Measurements from ENCODE around the gene AKR7A2.
A peak's percentile ranks its signal among the peaks of the same experiment; 100 is the strongest.

AKR7A2 gene

GRCh38 chr1:19321071-19321470 lies 9.1 kb upstream of the AKR7A2 start:
- no peak for TF ChIP-seq CTCF (IDR thresholded peaks at IDR 0.05; ENCODE audit: insufficient read depth, low read length, missing control alignments)
- no peak for DNase-seq (ENCODE audit: low read depth, low spot score)
- CTCF ChIA-PET, result no interaction called here
- POLR2A ChIA-PET, result no interaction called here
- H3K4me3 ChIP-seq (ENCODE audit: low read depth, low read length), result no peak overlapping the region

GRCh38 chr1:19319196-19319595 lies 7.3 kb upstream of the AKR7A2 start:
- no peak for DNase-seq (ENCODE audit: low read depth, low spot score)
- CTCF ChIA-PET, result interaction anchor here (1.4 kb wide), 1 partner anchor 22 kb away, joined by 3 read pairs; no protein-coding TSS in a partner anchor
- no peak overlapping the region for H3K4me3 ChIP-seq (ENCODE audit: low read depth, low read length)
- TF ChIP-seq CTCF (IDR thresholded peaks at IDR 0.05; ENCODE audit: insufficient read depth, low read length, missing control alignments), result no peak
- POLR2A ChIA-PET, result interaction anchor here (0.7 kb wide), 1 partner anchor 16 kb away, joined by 4 read pairs; no protein-coding TSS in a partner anchor

- no peak overlapping the region for H3K4me3 ChIP-seq (ENCODE audit: low read depth, low read length)
- no peak for TF ChIP-seq CTCF (IDR thresholded peaks at IDR 0.05; ENCODE audit: insufficient read depth, low read length, missing control alignments)
- no peak for DNase-seq (ENCODE audit: low read depth, low spot score)
- POLR2A ChIA-PET, result no interaction called here
- CTCF ChIA-PET, result interaction anchor here (0.8 to 1.1 kb wide), 2 partner anchors 14 to 334 kb away, joined by 3 to 5 read pairs; no protein-coding TSS in a partner anchor
Measured at GRCh38 chr1:19317126-19317910, 5.4 kb upstream of the AKR7A2 start.

- ChIA-PET CTCF (interaction anchor here (1.0 to 1.2 kb wide), 2 partner anchors 333 to 338 kb away, joined by 3 to 4 read pairs; no protein-coding TSS in a partner anchor), POLR2A (interaction anchor here (0.8 kb wide), 1 partner anchor 17 kb away, joined by 3 read pairs; no protein-coding TSS in a partner anchor)
- TF ChIP-seq CTCF (IDR thresholded peaks at IDR 0.05; ENCODE audit: insufficient read depth, low read length, missing control alignments), result no peak
- DNase-seq (ENCODE audit: low read depth, low spot score), result no peak
- peak overlapping the region; percentile 8; the same call in 1 of the 2 replicates for H3K4me3 ChIP-seq (ENCODE audit: low read depth, low read length)
Measured at GRCh38 chr1:19315378-19316198, 3.6 kb upstream of the AKR7A2 start.

- CTCF ChIA-PET, result interaction anchor here (1.0 to 1.5 kb wide), 3 partner anchors 15 to 335 kb away, joined by 3 read pairs; no protein-coding TSS in a partner anchor
- no peak for TF ChIP-seq CTCF (IDR thresholded peaks at IDR 0.05; ENCODE audit: insufficient read depth, low read length, missing control alignments)
- DNase-seq (ENCODE audit: low read depth, low spot score), result no peak
Measured at GRCh38 chr1:19313961-19314882, 2.3 kb upstream of the AKR7A2 start.

More at GRCh38 chr1:19313961-19314882, 2.3 kb upstream of the AKR7A2 start:
- H3K4me3 ChIP-seq (ENCODE audit: low read depth, low read length), result no peak overlapping the region
- POLR2A ChIA-PET, result interaction anchor here (0.6 kb wide), 1 partner anchor 16 kb away, joined by 3 read pairs; no protein-coding TSS in a partner anchor
